Activated CD4-positive, alpha-beta T cell treated with anti-CD3 and anti-CD28 coated beads, Interleukin-2, amount 50 U/mL, for 16 hours (primary cell): Measurements from ENCODE around the gene KCNJ16.
A peak's percentile ranks its signal among the peaks of the same experiment; 100 is the strongest.
"Not testable (repeated sequence)": the region's sequence is repeated elsewhere in the genome, so short reads cannot be mapped to it uniquely, and the experiment has no call there.

Experiments
- DNase-seq: peaks from one replicate; pipeline ENCODE4 v3.0.0-alpha.2; 2020

KCNJ16 gene

DNA sequence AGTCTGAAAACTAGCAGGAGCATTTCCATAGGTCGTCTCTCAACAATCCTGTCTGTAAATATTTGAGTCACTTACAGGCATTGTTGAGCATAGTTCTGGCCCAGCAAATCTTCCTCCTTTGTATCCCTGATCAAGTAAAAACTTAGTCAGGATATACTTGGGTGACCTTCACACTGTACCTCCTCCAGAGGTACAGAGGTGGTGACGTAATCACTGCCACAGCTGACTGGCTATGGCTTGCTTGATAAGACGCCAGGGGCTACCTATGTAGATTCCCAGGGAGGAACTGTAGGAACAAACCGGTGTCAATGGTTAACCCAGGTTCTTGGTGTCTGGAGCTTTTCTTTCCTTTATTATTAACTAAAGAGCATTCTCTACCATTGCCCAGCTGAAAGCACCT lies at the start of gene KCNJ16:
Gene KCNJ16, plus strand, starts transcription at position 270 of the 400 bp plus-strand sequence. CDS start 56,863 bp downstream, outside the sequence.
- DNase-seq, result no peak

DNA sequence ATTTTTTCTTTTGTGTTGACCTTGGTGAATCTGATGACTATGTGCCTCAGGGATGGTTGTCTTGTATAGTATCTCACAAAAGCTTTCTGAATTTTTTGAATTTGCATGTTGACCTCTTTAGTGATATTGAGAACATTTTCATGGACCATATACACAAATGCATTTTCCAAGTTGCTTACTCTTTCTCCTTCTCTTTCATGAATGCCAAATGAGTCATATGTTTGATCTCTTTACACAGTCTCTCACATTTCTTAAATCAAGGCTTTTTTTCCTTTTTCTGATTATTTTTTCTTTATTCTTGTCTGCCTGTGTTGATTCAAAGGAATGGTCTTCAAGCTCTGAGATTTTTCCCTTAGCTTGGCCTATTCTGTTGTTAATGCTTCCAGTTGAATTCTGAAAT lies 46.6 kb upstream of the KCNJ16 start:
- DNase-seq, result no peak

DNA sequence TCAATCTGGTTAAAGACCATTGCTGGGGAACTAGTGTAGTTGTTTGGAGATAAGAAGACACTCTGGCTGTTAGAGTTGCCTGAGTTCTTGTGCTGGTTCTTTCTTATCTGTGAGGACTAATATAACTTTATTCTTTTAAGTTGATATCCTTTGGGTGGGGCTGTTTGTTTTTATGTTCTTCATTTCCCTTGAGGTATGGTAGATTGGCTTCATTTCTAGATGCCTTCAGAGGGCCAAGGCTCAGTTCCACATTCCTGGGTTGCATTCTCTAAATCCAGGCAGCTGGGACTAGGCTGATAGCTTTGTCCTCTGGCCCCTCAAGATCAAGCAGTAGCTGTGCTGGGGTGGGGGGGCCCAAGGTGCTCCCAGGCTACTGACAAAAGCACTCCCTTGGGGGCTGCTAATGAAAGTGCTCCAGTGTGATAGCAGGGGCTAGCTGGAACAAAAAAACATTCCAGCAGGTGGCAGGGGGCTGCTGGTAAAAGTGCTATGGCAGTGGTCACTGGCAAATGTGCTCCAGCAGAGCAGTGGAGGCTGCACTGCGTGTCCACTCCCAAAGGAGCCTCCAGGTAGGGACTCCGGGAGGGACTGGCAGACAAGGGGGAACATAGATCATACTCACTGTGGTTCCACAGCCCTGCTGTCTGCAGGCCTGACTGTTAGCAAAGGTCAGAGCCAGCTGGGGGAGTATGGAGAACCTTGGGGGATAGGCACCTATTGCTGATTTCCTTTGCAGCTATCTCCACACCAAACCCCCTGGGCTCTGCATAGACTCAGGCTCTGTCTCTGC lies 45.9 kb upstream of the KCNJ16 start:
- no peak for DNase-seq

DNA sequence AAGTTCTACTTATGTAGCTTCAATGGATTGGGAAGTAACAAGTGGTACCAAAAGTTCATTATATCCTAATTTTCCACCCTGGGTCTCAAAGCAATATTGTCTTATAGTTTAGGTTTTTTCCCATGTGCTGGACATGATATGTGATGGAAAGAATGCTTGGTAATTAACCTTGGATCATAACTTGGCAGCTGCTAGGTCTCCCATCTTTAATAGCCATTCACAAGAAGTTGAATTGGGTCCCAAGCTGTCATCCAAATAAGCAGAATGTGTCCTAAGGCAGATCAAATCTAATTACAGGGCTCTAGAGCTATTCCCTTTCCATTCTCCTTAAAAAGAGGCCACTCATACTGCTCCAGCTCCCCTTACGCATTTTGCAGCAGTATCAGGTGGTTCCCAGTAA lies 44.7 kb upstream of the KCNJ16 start:
- DNase-seq, result no peak

DNA sequence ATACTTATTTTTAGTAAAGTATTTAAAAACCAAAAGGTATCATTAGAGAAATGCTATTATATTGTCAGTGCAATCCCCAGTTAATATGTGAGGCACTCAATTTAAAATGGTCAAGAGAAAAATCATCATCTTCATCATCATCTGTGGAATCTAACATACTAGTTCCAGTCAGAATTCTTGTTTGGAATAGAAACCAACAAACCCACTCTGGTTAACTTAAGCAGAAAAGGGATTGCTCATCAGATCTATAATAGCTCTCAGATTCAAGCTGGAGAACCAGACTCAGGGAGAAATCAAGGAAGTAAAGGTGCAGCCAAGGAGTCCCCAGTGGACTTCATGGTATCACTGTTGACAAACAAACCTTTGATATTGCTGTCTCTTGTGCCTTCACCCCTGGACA lies 43.7 kb upstream of the KCNJ16 start:
- DNase-seq, result no peak

DNA sequence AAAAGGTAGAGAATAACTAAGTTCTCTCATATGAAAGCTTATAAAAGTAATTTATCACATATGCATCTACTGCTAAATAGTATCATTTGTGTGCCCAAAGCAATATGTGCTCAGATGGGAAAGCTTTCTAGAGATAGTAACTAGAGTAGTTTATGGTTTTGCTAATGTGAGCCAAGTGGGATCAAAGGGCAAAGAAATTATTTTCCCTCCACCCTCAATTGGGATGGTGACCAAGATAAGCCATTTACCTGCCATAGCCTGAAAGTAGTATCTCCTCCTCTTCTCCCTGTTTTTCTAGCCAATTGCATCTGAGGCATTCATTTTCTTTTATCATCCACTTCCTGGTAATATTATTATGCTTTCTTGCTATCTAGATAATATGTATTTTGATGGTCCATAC lies 41.9 kb upstream of the KCNJ16 start:
- no peak for DNase-seq

DNA sequence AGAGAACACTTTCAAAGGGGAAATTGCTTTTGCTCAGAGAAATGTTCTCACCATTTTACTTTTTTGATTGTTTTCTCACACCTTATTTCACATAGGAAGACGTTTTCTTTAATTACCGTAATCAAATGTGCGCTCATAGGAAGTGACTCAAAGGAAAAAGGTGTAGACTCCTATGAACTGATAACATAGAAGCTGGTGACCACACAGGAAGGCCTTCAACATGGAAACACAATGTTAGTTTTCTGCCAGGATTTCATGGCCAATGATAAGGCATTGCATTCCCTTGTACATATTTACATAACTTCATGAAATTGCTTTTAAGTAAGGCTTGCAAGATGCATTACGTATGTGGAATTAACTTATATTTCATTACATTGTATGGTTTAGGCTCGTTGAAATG lies 40.9 kb upstream of the KCNJ16 start:
- DNase-seq, result no peak

DNA sequence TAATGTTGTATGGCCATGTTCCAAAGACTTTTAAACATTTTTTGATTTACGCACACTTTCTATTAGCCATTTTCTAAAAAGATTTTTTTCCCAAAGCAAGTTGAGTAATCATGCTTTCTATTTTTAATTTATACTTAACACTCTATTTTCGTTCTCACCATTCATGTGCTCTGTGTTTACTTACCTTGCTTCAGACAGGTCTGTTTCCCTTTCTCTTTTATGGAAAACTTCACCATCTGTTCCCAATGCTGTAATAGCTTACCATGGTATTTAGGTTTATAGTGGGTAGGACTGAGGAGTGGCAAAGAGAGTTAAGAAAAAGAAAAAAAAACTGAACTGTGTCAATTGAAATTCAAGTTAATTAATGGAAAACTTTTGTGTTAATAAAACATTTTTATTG lies 37.5 kb upstream of the KCNJ16 start:
- DNase-seq, result no peak

DNA sequence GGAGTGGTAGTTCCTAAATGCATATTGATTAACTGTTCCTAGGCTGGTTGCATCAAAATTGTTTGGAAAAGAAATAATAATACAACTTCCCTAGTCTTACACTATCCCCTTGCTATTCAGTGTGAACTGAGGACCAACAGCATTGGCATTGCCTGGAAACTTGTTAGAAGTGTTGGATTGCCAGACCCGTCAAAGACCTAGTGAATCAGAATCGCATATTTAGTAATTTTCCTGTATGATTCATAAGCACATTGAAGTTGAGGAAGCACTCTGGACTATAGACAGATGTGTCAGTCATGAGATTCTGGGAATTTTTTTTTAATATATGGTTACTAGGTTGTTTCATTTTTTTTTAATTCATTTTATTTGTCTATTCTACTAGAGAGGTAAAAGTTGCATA lies 34.7 kb upstream of the KCNJ16 start:
- DNase-seq, result peak; percentile 2

DNA sequence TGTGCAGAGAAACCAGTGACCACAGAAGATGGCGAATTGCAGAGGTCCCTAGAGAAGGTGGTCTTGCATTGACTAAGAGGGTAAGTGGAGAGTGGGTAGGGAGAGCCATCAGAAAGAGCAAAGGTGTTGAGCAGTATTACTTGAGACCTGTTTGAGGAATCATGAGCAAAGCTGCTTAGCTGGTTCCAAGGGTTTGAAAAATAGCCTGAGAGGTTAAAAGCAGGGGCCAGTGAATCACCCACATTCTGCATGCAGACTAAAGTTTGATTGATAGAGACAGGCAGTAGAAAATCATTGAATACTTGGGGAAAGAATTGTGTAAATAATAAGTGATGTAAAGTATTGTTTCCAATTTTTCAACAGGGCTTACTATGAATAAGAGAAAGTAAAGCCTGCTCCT lies 34.0 kb upstream of the KCNJ16 start:
- no peak for DNase-seq

DNA sequence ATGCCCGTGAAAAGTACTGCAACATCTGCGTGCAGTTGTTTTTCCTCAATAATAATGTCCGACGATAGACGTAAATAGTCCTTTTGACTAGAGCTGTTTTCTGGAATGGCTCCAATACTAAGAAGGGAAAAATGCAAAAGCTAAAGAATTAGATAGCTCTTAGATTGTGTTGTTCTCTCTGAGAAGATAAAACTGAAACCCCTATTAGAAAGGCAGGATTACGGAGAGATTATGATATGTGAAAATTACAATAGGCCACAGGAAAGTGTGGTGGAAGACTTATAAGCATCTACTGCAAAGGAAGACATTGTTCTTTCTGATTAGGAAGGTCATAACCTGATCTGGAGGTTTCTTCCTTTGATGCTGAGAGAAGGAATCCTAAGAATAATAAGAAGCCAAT lies 33.5 kb upstream of the KCNJ16 start:
- DNase-seq, result no peak

DNA sequence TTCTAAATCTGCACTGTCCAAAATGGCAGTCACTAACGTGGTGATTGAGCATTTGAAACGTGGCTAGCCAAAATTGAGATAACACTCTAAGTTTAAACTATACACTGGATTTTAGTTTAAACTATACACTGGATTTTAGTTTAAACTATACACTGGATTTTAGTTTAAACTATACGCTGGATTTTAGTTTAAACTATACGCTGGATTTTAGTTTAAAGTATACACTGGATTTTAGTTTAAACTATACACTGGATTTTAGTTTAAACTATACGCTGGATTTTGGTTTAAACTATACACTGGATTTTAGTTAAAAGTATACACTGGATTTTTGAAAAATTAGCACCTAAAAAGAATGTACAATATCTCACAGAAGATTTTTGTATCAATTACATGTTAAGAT lies 29.2 kb upstream of the KCNJ16 start:
- DNase-seq, result not testable (repeated sequence)

DNA sequence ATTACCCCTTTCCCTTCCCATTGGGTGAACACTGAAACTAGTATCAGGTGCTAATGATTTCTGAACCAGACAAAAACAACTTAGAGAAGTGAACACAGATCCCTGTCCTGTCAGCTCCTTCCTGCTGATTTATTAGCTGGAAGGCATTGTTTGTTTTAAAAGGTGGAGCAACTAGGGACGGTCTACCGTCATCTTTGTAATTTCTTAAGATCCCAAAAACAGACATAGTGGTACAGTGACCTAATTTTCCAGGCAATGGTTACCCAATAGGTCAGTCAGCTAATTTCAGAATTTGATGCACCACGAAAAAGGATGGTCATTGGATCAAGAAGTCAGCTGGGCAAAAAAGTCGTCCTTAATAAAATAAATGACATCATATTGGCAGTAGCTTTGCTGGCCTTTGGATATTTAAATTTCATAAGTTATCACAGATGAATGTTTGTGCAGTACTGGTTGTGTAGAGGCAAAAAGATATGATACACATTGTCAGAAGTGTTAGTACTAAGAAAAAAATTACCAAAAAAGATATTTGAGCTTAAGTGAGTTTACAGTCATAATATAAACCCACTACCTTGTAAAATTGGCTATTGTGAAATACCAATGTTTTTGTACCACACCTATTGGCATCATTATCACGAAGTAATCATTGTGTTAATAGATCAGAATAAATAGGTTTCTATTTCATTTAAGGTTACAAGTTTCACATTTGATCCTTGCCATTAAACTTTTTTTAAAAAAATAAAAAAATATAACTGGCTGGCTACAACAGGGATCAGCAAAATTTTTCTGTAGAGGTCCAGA lies 27.2 kb upstream of the KCNJ16 start:
- no peak for DNase-seq

DNA sequence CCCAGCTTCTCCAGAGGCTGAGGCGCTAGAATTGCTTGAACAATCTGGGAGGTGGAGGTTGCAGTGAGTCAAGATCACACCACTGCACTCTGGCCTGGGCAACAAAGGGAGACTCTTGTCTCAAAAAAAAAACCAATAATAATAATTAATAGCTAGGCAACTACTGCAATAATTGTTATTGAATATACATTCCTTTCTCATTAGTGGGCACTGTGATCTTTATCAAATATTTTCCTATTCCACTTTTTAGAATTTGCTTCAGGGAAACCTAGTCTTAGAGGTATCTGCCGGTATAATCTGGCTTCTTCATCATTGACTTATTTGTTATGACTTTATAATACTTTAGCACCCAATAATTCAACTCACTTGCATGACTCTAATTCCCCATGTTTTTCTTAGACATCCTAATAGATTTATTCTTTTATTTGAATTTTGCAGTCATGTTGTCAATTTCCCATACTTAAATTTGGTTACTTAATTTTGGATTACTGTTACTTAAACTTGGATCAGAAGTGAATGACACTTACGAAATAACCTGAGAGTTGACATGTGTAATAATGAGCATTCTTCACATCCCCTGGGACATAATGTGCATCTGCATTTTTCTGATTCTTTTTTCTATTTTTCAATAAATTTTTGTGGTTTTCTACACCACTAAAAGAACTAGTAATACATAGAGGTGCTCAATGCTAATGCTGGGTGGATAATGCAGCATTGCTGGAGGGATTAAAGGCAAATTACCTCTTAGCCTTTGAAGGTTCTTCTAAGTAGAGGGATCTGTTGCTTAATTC lies 25.0 kb upstream of the KCNJ16 start:
- DNase-seq, result no peak

DNA sequence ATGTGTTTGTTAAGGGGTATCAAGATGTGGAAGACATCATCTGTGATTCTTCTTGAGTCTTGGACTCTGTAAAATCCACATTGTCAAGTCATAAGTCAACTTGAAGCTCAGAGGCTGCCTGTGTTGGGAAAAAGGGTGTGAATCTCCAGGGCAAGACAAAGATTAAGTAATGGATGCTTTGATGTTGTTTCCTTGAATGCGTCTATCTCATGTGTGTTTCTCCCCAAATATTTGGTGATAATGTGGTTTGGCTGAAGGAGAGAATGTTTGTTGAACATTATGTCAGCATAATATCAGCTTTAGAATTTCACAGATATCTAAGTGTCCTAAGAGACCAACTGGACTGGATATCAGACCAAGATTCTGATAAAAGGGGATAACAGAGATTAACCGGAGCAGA lies 24.1 kb upstream of the KCNJ16 start:
- DNase-seq, result no peak

DNA sequence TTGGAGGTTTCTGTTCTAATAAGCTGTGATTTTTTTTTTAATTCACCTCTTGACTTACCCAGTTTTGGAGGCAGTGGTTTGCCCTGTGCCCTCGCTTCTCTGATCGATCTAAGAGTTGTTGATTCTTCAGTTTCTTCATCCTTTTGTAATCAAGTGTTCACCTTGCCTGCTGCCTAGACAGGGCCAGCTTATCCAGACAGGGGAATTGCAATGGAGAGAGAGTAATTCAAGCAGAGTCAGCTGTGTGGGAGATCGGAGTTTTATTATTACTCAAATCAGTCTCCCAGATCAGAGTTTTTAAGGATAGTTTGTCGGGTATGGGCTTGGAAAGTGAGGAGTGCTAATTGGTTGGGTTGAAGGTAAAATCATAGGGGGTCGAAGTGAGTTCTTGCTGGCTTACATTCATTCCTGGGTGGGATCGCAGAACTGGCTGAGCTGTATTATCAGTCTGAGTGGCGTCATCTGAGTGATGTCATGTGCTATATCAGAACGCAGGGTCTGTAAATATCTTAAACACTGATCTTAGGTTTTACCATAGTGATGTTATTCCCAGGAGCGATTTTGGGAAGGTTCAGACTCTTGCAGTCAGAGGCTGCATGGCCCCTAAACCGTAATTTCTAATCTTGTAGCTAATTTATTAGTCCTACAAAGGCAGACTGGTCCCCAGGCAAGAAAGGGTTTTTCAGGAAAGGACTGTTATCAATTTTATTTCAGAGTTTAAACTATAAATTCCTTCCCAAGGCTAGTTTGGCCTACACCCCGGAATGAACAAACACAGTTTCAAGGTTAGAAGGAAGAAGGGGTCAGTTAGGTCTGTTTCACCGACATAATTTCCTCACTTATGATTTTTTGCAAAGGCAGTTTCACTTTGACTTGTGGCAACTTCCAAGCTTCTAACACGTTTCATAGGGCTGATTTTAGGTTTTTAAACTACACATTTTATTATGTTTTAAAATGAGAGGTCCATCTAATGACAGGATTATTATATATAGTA lies 21.5 kb upstream of the KCNJ16 start:
- DNase-seq, result no peak

DNA sequence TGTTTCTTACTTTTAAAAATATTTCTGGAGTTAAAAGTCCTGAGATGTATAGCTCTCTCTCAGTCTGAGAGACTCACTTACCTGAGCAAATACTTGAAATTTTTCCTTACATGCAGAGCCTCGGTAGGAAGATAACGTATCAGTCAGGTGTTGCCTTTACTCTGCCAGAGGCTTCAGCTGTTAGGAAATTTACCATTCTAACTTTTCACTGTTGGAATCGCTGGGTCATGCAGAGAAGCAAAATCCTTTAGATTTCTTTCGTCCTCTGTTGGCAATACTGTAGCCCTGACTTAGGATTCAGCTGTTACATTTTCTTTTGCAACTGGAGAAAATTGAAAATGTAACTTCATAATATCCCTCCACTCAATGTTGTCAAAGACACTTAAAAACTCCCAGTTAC lies 20.0 kb upstream of the KCNJ16 start:
- DNase-seq, result no peak

DNA sequence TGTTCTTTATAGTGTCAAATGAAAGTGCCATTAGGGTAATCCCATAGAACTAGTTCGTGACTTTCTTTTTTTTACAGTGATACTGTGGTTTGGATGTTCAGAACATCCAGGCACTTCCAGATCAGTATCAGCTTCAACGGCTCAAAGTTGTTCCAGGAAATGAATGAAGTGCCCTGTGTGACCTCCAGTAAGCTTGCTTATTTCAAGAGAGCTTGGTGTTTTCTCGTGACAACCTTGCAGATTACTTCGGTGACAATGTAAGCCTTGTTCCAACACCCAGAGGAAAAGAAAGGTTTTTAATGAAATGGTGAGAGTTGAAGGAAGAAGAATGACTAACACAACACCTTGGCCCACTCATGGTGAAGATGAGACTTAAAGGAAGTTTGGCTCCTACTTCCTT lies 16.0 kb upstream of the KCNJ16 start:
- DNase-seq, result no peak

DNA sequence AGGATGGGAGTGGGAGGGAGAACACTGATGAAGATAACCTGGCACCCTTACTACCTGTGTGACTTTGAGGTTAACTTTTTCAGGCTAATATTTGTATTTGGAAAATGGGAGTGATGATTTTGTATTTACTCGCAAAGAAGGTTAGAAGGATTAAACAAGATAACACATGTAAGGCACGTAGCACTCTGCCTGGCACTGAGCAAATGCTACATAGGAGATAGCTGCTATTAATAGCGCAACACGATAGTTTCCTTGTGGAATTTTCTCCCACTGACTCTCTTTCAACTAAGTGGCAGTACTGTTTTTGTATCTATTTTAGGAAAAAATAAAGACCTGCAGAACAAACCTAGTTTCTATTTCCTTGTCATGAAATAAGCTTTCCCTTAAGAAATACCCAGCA lies 15.4 kb upstream of the KCNJ16 start:
- DNase-seq, result no peak

DNA sequence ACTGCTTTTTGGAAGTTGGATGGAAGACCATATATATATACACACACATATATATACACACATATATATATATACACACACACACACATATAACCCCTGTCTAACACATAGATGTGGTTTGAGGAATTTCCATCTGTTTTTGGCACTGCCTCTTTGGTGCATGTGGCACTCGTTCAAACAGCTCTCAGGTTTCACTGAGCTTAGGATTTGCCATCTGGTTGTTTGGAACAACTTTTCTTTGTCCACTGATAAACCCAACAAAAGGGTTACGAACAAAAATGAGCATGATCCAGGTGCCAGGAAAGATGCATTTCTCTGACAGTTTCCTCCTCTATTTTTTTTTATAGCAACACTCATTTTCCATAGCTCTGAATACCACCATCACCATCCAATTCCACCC lies 14.6 kb upstream of the KCNJ16 start:
- no peak for DNase-seq

DNA sequence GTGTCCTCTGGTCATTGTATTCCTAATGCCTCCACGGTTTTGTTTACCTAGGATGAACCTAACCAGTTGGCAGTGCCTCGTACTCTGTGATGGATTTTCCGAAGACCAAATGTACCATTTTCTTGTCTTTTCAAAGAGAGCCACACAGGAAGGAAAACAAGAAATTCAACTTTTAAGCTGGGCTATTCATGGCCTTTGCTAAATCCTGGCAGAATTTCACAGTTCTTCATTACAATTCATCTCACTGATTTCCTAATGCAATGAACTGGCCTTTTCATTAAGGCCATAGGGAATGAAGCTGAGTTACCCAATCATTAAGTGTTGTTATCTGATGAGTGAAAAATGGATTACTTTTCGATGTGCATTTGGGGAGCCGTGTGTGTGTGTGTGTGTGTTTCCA lies 7.9 kb upstream of the KCNJ16 start:
- no peak for DNase-seq

DNA sequence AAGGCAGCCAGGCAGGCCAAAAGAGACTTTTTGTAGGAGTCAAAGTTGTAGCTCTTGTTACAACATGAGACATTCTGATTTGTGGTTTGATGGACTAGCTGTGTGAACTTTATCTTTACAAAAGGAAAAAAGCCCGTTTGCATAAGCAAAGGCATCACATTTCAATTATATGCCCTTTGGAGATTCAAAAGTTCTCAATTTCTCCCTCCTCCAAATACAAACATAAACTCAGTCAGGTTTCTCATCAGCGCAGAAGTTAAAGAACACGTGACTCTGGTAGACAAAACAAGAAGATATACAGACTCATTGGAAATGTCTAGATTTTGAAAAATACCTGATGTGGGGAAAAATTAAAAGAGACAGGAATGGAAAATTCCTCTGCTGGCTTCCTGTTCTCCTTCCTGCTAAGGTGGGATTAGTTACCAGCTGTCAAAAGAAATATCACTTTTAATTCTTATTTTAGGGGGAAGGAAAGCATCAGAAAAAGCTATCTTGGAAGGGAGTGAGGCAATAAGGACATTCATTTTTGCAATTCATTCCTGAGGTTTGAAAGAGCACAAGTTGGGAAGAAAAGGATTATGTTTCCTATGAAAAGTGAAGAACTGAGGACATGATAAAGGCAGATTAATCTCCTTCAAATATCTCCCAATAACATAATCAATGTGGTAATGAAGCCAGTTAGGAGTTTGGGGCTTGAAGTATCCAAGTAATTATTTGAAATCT lies 4.6 kb upstream of the KCNJ16 start:
- DNase-seq, result no peak
